Ovary (tissue), 9 donors: ENCODE measurements around the gene FAM3B. TPM values are rescaled to one million over a fixed set of nuclear protein-coding genes. Genes with fewer than 3 reads are reported as not detected.

Experiments
- DNase-seq, 5 donors: peaks; one replicate each; pipeline ENCODE4 v3.0.0-alpha.2; 2019 to 2020
- H3K27ac ChIP-seq, 2 donors: fragments of 200-600 bp; one replicate each; pipeline versions ENCODE4 v1.5.1 to v1.8.0; 2019 to 2022
- H3K27me3 ChIP-seq: fragments of 200-600 bp; one replicate; pipeline ENCODE4 v1.8.0; 2022
- H3K36me3 ChIP-seq: fragments of 200-600 bp; sonication (generic); one replicate; pipeline ENCODE4 v1.5.1; 2019
- H3K4me1 ChIP-seq: one replicate; pipeline ENCODE4 v1.8.1; 2013; ENCODE audit warnings: mild to moderate bottlenecking, moderate library complexity; ENCODE audit not compliant: insufficient read depth
- H3K4me3 ChIP-seq: fragments of 200-600 bp; sonication (generic); one replicate; pipeline ENCODE4 v1.5.1; 2017
- H3K9me3 ChIP-seq, 2 donors: fragments of 200-600 bp in 1 of 2; sonication (generic) in 1 of 2; one replicate each; pipeline versions ENCODE4 v1.5.1 to v1.8.1; 2013 to 2019; ENCODE audit warnings: mild to moderate bottlenecking in 1 of 2, moderate library complexity in 1 of 2
- EP300 ChIP-seq: sonication (generic); formaldehyde crosslinking; IDR thresholded peaks from one replicate; pipeline ENCODE4 v1.6.1; 2017; ENCODE audit warnings: antibody characterized with exemption
- POLR2A ChIP-seq: fragments of 450-650 bp; IDR thresholded peaks from one replicate; pipeline ENCODE4 v1.6.1; 2017; ENCODE audit warnings: antibody characterized with exemption, mild to moderate bottlenecking, moderate library complexity
- WGBS, 3 donors: extraction: QIAGEN DNeasy Blood & Tissue Kit in 1 of 3; methylation state at CpG; one replicate each; pipeline versions ENCODE4 v1.1.5 to v1.1.7; 2013 to 2017; 5-methylcytosine and 5-hydroxymethylcytosine counted together
- intact Hi-C, 4 donors: fragments of 100-400 bp; cut with DNase I; formaldehyde crosslinking; loops; one replicate each; pipeline versions ENCODE4 v1.11.0 to v1.15.1; 2022 to 2023
- polyA plus RNA-seq, 2 donors: library from polyadenylated mRNA; stranded (reverse); fragments of 200-250 nt in 1 of 2; fragments of 350-450 nt in 1 of 2; fragmentation: Illumina TruSeq in 1 of 2; extraction: RNeasy Lipid Tissue Mini Kit (QIAGEN cat#74804) in 1 of 2; gene quantifications; one replicate each; pipeline ENCODE4 v1.2.3, GENCODE V29; 2013 to 2014
- total RNA-seq, 7 donors: library from RNA; depleted of rRNA in 2 of 7; stranded (reverse); fragments of >200 nt in 2 of 7; fragmentation: NEBNext Ultra II Directional in 3 of 7; extraction: Animal tissue kit (Norgen Biotek cat#: 25700) in 3 of 7; gene quantifications; one replicate each; pipeline versions ENCODE4 v1.1.0 to v1.2.4, GENCODE V29; 2016 to 2023
- TF ChIP-seq, protein P1 (sequence below), 3 donors: fragments of 450-650 bp in 2 of 3; fragments of 200-600 bp in 1 of 3; IDR thresholded peaks; one replicate each; pipeline versions ENCODE4 v1.5.1 to v1.8.0; 2016 to 2022; ENCODE audit warnings: antibody characterized with exemption in 3 of 3, mild to moderate bottlenecking in 1 of 3
- donor health status: DM: no; HTN: no; CAD: no; lungs with moderate emphysema.
- donor health status: DM: no; HTN: no; CAD: no.
- donor health status: Bipolar disorder and iron deficiency.
- donor health status: DM: yes; HTN: yes; CAD: no.
- donor health status: DM: no; HTN: no; CAD: no.
- donor health status: DM: yes; HTN: yes; CAD: no.

FAM3B gene
- total and polyA plus RNA-seq, 9 donors = 0.10 to 7.7 (median 1.0) TPM; not detected in 2

DNA sequence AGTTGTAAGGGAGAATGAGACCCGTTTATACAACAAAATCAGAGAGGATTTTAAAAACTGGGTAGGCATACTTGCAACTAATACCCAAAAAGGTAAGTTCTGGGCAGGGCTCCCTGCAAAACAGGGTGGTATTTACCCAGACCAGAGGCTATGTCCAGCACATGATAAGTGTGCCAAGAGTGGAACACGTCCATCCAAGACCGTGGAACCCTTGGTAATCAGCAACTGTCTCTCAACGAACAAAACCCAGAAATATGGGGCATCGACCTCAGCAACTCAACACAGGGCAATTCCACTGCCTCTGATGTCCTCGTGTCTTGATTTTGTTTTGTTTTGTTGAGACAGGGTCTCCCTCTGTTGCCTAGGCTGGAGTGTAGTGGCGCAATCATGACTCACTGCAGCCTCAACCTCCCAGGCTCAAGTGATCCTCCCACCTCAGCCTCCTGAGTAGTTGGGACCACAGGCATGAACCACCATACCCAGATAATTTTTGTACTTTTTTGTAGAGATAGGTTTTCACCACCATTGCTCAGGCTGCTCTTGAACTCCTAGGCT, 82.7 kb downstream of the FAM3B start:
- intact Hi-C loops = no loop called here
- no peak for DNase-seq
- WGBS, 3 donors = 92 to 95% (median 94%) methylated on average over 7 of the region's 7 CpGs
- Histone ChIP-seq H3K27ac (no peak overlapping the region), H3K36me3 (no peaks in the 10 kb centered on the region), H3K4me1 (no peaks in the 10 kb centered on the region), H3K4me3 (no peak overlapping the region), H3K27me3 (no peaks in the 10 kb centered on the region), H3K9me3 (no peaks in the 10 kb centered on the region)
- no peak for TF ChIP-seq POLR2A
- TF ChIP-seq, protein P1, sequence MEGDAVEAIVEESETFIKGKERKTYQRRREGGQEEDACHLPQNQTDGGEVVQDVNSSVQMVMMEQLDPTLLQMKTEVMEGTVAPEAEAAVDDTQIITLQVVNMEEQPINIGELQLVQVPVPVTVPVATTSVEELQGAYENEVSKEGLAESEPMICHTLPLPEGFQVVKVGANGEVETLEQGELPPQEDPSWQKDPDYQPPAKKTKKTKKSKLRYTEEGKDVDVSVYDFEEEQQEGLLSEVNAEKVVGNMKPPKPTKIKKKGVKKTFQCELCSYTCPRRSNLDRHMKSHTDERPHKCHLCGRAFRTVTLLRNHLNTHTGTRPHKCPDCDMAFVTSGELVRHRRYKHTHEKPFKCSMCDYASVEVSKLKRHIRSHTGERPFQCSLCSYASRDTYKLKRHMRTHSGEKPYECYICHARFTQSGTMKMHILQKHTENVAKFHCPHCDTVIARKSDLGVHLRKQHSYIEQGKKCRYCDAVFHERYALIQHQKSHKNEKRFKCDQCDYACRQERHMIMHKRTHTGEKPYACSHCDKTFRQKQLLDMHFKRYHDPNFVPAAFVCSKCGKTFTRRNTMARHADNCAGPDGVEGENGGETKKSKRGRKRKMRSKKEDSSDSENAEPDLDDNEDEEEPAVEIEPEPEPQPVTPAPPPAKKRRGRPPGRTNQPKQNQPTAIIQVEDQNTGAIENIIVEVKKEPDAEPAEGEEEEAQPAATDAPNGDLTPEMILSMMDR (IDR thresholded peaks at IDR 0.05) = no peak
- TF ChIP-seq EP300 = no peak

GRCh38 chr21:41402231-41402630, 85.6 kb downstream of the FAM3B start:
- no peak for TF ChIP-seq POLR2A
- no peak for TF ChIP-seq EP300
- TF ChIP-seq, protein P1 (IDR thresholded peaks at IDR 0.05) = no peak
- 88 to 92% (median 89%) methylated on average over 11 of the region's 11 CpGs for WGBS, 3 donors
- no peak for DNase-seq
- Histone ChIP-seq H3K36me3 (no peaks in the 10 kb centered on the region), H3K27ac (no peak overlapping the region), H3K4me1 (no peaks in the 10 kb centered on the region), H3K27me3 (no peaks in the 10 kb centered on the region), H3K4me3 (no peak overlapping the region), H3K9me3 (no peaks in the 10 kb centered on the region)
- intact Hi-C loops = no loop called here

DNA sequence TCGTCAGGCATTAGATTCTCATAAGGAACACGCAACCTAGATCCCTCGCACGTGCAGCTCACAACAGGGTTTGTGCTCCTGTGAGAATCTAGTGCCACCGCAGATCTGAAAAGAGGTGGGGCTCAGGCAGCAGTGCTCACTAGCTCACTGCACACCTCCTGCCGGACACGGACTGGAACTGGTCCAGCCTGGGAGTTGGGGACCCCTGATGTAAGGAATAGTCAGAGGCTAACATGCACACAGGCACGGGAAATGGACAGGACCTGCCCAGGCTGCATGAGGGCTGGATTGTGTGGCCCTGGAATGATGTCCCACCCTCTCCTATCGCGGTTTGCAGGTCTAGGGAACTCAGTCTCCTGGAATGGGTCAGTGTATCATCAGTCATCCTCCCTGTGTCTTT, 86.2 kb downstream of the FAM3B start:
- DNase-seq = no peak
- Histone ChIP-seq H3K9me3 (no peaks in the 10 kb centered on the region), H3K36me3 (no peaks in the 10 kb centered on the region), H3K27me3 (no peaks in the 10 kb centered on the region), H3K4me1 (no peaks in the 10 kb centered on the region), H3K27ac (no peak overlapping the region), H3K4me3 (no peak overlapping the region)
- intact Hi-C loops = no loop called here
- TF ChIP-seq, protein P1 (IDR thresholded peaks at IDR 0.05) = no peak
- TF ChIP-seq EP300 (no peak), POLR2A (no peak)
- 92 to 95% (median 94%) methylated on average over 10 of the region's 10 CpGs for WGBS, 3 donors

DNA sequence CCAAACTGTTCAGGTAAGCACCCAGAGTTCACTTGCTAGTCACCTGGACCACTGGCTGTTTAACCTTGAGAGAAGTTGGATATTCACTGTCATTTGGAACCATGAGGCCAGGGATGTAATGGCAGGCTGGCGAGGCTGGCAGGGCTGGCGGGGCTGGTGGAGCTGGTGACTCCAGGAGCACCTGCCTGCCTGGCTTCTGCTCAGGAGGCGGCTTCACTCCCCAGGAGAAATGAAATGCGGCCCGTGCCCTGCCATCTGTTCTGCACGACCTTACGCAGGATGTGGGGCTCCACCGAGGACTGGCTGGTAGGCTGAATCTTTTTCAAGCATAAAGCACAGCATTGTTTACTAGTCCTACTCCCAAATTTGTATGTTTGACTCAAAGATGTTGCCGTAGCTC, 86.7 kb downstream of the FAM3B start:
- intact Hi-C loops = no loop called here
- no peaks in the 10 kb centered on the region for H3K36me3 ChIP-seq
- no peaks in the 10 kb centered on the region for H3K9me3 ChIP-seq
- no peaks in the 10 kb centered on the region for H3K4me1 ChIP-seq
- 91 to 94% (median 92%) methylated on average over 9 of the region's 9 CpGs for whole genome bisulfite sequencing, 3 donors
- DNase-seq = no peak
- no peaks in the 10 kb centered on the region for H3K27me3 ChIP-seq
- TF ChIP-seq EP300 (no peak), POLR2A (no peak)
- TF ChIP-seq, protein P1 (IDR thresholded peaks at IDR 0.05) = no peak
- no peak overlapping the region for H3K27ac ChIP-seq
- H3K4me3 ChIP-seq = no peak overlapping the region
